Peyer's patch (tissue), 4 donors: ENCODE results near the gene DNM3.

Experiments used
- POLR2A ChIP-seq, 2 donors: fragments of 450-650 bp; IDR thresholded peaks; one replicate each; pipeline ENCODE4 v1.5.1; 2017; ENCODE audit warnings: antibody characterized with exemption in 2 of 2, mild to moderate bottlenecking in 2 of 2, moderate library complexity in 2 of 2
- TF ChIP-seq, protein P1 (sequence below), 6 experiments: fragments of 450-650 bp in 4 of 6; fragments of 200-600 bp in 2 of 6; sonication (generic) in 1 of 6; IDR thresholded peaks; one replicate each; pipeline ENCODE4 v1.5.1; 2017 to 2019; ENCODE audit warnings: antibody characterized with exemption in 6 of 6, mild to moderate bottlenecking in 3 of 6, moderate library complexity in 1 of 6

DNA sequence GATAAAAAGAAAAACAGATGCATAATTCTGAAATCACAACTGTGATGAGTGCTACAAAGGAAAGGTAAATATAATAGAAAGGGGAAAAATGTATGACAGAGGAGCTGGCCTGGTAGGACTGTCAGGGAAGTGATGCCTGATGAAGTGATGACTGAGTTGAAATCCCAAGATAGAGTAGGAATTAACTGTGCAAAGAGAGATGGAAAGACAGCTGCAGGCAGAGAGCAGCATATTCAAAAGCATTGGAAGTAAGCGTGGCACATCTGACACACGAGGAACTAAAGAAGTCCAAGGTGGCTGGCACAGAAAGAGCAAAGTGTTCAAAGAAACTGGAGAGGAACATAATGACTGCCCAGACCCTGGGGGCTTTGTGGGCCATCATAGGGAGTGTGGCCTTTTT, 457.6 kb downstream of the DNM3 start:
- TF ChIP-seq, protein P1, sequence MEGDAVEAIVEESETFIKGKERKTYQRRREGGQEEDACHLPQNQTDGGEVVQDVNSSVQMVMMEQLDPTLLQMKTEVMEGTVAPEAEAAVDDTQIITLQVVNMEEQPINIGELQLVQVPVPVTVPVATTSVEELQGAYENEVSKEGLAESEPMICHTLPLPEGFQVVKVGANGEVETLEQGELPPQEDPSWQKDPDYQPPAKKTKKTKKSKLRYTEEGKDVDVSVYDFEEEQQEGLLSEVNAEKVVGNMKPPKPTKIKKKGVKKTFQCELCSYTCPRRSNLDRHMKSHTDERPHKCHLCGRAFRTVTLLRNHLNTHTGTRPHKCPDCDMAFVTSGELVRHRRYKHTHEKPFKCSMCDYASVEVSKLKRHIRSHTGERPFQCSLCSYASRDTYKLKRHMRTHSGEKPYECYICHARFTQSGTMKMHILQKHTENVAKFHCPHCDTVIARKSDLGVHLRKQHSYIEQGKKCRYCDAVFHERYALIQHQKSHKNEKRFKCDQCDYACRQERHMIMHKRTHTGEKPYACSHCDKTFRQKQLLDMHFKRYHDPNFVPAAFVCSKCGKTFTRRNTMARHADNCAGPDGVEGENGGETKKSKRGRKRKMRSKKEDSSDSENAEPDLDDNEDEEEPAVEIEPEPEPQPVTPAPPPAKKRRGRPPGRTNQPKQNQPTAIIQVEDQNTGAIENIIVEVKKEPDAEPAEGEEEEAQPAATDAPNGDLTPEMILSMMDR (IDR thresholded peaks at IDR 0.05): no peak
- no peak for TF ChIP-seq POLR2A (IDR thresholded peaks at IDR 0.05)
